Endothelial cell of umbilical vein (primary cell): ENCODE measurements around the gene CLN3.

Source experiments
- EZH2 ChIP-seq: IDR thresholded peaks from 2 replicates; pipeline ENCODE4 v1.6.1; 2012; ENCODE audit warnings: borderline replicate concordance, low read depth, mild to moderate bottlenecking, moderate library complexity, low read length, inconsistent platforms; ENCODE audit not compliant: severe bottlenecking
- GATA2 ChIP-seq: IDR thresholded peaks from 2 replicates; pipeline ENCODE4 v1.7.0; 2011; ENCODE audit warnings: low read depth, mild to moderate bottlenecking, moderate library complexity, mixed read lengths, low read length; ENCODE audit not compliant: insufficient read length, insufficient read depth
- JUN ChIP-seq: IDR thresholded peaks from 2 replicates; pipeline ENCODE4 v1.6.1; 2011; ENCODE audit warnings: borderline replicate concordance, low read depth; ENCODE audit not compliant: insufficient read length, insufficient read depth
- MYC ChIP-seq: IDR thresholded peaks from one replicate; pipeline ENCODE4 v1.6.1; 2011; ENCODE audit warnings: mild to moderate bottlenecking, low read depth, low read length
- POLR2A ChIP-seq: IDR thresholded peaks from 2 replicates; pipeline ENCODE4 v1.6.1; 2012; ENCODE audit warnings: low read depth, mild to moderate bottlenecking, control low read depth, low read length
- POLR2AphosphoS5 ChIP-seq: IDR thresholded peaks from 2 replicates; pipeline ENCODE4 v1.6.1; 2012; ENCODE audit warnings: low read depth, mild to moderate bottlenecking, control low read depth, low read length, moderate library complexity; ENCODE audit not compliant: insufficient read depth
- TF ChIP-seq, protein P1 (sequence below), 2 donors: IDR thresholded peaks; 1 replicate in 1 of 2; 2 replicates in 1 of 2; pipeline ENCODE4 v1.5.1; 2011; ENCODE audit warnings: low read length in 2 of 2, mild to moderate bottlenecking in 2 of 2, moderate library complexity in 2 of 2, control low read depth in 1 of 2, inconsistent platforms in 1 of 2, low read depth in 1 of 2; ENCODE audit not compliant: insufficient read depth in 1 of 2; ENCODE audit errors: extremely low read depth in 1 of 2
- TF ChIP-seq, protein P2 (sequence below): IDR thresholded peaks from 2 replicates; pipeline ENCODE4 v1.6.1; 2011; ENCODE audit not compliant: insufficient read depth, insufficient read length

DNA sequence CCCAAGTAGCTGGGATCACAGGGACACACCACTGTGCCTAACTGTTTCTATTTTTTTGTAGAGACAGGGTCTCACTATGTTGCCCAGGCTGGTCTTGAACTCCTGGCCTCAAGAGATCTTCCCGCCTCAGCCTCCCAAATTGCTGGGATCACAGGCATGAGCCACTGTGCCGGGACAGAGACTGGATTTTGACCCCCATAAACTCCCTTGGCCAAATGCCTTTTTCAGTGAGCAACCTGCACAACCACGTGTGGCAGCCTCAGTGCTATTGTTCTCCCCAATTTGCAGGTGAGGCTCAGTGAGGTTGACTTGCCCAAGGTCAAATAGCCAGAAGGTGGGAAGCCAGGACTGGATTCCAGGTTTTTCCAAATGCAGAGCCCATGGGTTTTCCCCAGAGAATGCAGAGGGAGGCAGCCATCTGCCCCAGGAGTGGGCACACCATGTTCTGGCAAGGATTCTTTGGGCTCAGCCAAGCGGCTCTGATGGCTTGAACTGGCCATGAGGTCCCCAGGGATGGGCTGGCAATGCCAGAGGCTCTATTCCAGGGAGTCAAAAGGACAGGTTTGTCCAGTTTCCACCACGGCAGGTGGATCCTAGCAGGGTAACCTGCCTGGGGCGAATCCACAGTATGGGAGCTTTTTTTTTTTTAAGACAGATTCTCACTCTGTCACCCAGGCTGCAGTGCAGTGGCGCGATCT is 13.0 kb upstream of the CLN3 start:
- TF ChIP-seq POLR2A (no peak), POLR2AphosphoS5 (no peak), GATA2 (no peak), EZH2 (no peak), MYC (no peak), JUN (no peak)
- TF ChIP-seq, protein P1, sequence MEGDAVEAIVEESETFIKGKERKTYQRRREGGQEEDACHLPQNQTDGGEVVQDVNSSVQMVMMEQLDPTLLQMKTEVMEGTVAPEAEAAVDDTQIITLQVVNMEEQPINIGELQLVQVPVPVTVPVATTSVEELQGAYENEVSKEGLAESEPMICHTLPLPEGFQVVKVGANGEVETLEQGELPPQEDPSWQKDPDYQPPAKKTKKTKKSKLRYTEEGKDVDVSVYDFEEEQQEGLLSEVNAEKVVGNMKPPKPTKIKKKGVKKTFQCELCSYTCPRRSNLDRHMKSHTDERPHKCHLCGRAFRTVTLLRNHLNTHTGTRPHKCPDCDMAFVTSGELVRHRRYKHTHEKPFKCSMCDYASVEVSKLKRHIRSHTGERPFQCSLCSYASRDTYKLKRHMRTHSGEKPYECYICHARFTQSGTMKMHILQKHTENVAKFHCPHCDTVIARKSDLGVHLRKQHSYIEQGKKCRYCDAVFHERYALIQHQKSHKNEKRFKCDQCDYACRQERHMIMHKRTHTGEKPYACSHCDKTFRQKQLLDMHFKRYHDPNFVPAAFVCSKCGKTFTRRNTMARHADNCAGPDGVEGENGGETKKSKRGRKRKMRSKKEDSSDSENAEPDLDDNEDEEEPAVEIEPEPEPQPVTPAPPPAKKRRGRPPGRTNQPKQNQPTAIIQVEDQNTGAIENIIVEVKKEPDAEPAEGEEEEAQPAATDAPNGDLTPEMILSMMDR (IDR thresholded peaks at IDR 0.05; ENCODE audit: extremely low read depth in 1 of 2, insufficient read depth in 1 of 2, low read depth in 1 of 2, low read length in 2 of 2): no peak
- TF ChIP-seq, protein P2, sequence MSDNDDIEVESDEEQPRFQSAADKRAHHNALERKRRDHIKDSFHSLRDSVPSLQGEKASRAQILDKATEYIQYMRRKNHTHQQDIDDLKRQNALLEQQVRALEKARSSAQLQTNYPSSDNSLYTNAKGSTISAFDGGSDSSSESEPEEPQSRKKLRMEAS: no peak
